Measurements from ENCODE around the gene PSORS1C2.

PSORS1C2 gene

DNA sequence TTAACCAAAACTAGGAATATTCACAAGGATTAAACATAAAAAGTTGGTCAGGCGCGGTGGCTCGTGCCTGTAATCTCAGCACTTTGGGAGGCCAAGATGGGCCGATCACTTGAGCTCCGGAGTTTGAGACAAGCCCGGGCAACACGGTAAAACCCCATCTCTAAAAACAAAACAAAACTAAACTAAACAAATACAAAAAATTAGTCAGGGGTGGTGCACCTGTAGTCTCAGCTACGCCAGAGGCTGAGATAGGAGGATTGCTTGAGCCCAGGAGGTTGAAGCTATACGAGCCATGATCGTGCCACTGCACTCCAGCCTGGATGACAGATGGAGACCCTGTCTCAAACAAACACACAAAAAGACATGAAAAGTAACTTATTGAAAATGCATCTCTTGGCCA, 3.2 kb downstream of the PSORS1C2 start:
- no peak for DNase-seq (ENCODE audit: low read depth, low spot score)
- Histone ChIP-seq H3K27ac (no peak overlapping the region), H3K36me3 (ENCODE audit: insufficient read depth, low read length) (no peaks in the 10 kb centered on the region), H3K4me3 (no peak overlapping the region), H3K9me3 (ENCODE audit: low read depth, low read length) (no peaks in the 10 kb centered on the region), H3K9ac (ENCODE audit: insufficient read length) (no peak overlapping the region)
- TF ChIP-seq POLR2AphosphoS5 (IDR thresholded peaks at IDR 0.05; ENCODE audit: borderline replicate concordance, low read depth, low read length) (no peak), FOXP2 (optimal IDR thresholded peaks at IDR 0.05; ENCODE audit: control extremely low read depth, extremely low read length, insufficient read depth) (no peak), EZH2 (IDR thresholded peaks at IDR 0.05) (no peak)

DNA sequence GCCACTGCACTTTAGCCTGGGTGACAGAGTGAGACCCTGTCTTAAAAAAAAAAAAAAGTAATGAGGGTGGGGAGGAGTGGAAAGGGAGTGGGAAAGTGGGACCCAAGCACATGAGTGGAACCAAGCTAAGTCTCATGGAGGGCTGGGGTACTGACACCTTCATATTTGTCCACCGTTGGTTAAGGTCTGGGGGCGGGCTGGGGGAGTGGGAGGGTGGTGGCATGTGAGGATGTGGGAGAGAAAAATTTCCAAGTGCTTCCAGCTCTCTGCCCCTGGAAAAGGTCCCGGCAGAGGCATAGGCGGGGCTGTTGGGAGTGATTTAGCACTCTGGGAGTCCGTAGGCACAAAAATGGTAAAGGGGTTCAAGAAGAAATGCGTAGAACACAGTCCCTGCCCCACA, 6.1 kb downstream of the PSORS1C2 start:
- H3K9me3 ChIP-seq (ENCODE audit: low read depth, low read length) = no peaks in the 10 kb centered on the region
- no peak for TF ChIP-seq FOXP2 (optimal IDR thresholded peaks at IDR 0.05; ENCODE audit: control extremely low read depth, extremely low read length, insufficient read depth)
- no peak for TF ChIP-seq POLR2AphosphoS5 (IDR thresholded peaks at IDR 0.05; ENCODE audit: borderline replicate concordance, low read depth, low read length)
- no peak for TF ChIP-seq EZH2 (IDR thresholded peaks at IDR 0.05)
- H3K27ac ChIP-seq = no peak overlapping the region
- no peaks in the 10 kb centered on the region for H3K36me3 ChIP-seq (ENCODE audit: insufficient read depth, low read length)
- no peak for DNase-seq (ENCODE audit: low read depth, low spot score)
- no peak overlapping the region for H3K9ac ChIP-seq (ENCODE audit: insufficient read length)
- H3K4me3 ChIP-seq = no peak overlapping the region

GRCh38 chr6:31131595-31131994, 7.3 kb downstream of the PSORS1C2 start:
- Histone ChIP-seq H3K36me3 (ENCODE audit: insufficient read depth, low read length) (no peaks in the 10 kb centered on the region), H3K9me3 (ENCODE audit: low read depth, low read length) (no peaks in the 10 kb centered on the region), H3K4me3 (no peak overlapping the region), H3K9ac (ENCODE audit: insufficient read length) (no peak overlapping the region), H3K27ac (no peak overlapping the region)
- no peak for DNase-seq (ENCODE audit: low read depth, low spot score)
- no peak for TF ChIP-seq EZH2 (IDR thresholded peaks at IDR 0.05)
- no peak for TF ChIP-seq POLR2AphosphoS5 (IDR thresholded peaks at IDR 0.05; ENCODE audit: borderline replicate concordance, low read depth, low read length)

DNA sequence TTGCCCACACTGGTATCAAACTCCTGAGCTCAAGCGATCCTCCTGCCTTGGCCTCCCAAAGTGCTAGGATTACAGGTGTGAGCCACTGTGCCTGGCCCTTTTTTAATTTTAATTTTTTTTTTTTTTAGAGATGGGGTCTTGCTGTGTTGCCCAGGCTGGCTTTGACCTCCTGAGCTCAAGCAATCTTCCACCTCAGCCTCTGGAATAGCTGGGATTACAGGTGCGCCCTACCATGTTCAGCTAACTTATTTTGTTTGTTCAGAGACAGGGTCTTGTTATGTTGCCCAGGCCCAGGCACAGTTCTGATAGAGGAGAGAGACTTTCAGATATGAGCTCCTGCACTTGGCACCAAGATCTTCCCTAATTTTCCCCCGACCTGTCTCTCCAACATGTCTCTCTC, 8.1 kb downstream of the PSORS1C2 start:
- Histone ChIP-seq H3K4me3 (no peak overlapping the region), H3K9me3 (ENCODE audit: low read depth, low read length) (no peaks in the 10 kb centered on the region), H3K9ac (ENCODE audit: insufficient read length) (no peak overlapping the region), H3K27ac (no peak overlapping the region), H3K36me3 (ENCODE audit: insufficient read depth, low read length) (no peaks in the 10 kb centered on the region)
- no peak for DNase-seq (ENCODE audit: low read depth, low spot score)
- TF ChIP-seq EZH2 (IDR thresholded peaks at IDR 0.05) (no peak), FOXP2 (optimal IDR thresholded peaks at IDR 0.05; ENCODE audit: control extremely low read depth, extremely low read length, insufficient read depth) (no peak), POLR2AphosphoS5 (IDR thresholded peaks at IDR 0.05; ENCODE audit: borderline replicate concordance, low read depth, low read length) (no peak)

DNA sequence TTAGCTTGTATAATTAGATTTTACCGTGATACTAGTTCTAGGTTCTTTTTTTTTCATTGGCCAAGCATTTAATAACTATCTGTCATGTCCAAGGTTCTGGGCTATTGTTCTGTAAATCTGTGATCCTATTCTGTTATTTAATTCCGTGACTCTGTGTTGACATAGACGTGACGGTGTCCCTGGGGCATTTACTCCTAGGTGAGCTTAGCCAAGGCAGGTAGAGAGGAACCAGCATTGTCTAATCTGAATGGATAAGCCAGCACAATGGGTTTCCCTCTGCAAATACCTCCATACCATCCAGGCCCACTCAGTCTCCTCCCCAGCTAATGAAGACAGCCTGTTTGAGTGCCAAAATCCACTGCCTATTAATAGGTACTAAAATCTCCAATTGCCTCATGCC, 9.7 kb downstream of the PSORS1C2 start:
- TF ChIP-seq POLR2AphosphoS5 (IDR thresholded peaks at IDR 0.05; ENCODE audit: borderline replicate concordance, low read depth, low read length) (no peak), EZH2 (IDR thresholded peaks at IDR 0.05) (no peak), FOXP2 (optimal IDR thresholded peaks at IDR 0.05; ENCODE audit: control extremely low read depth, extremely low read length, insufficient read depth) (no peak)
- Histone ChIP-seq H3K36me3 (ENCODE audit: insufficient read depth, low read length) (no peaks in the 10 kb centered on the region), H3K9ac (ENCODE audit: insufficient read length) (no peak overlapping the region), H3K4me3 (no peak overlapping the region), H3K9me3 (ENCODE audit: low read depth, low read length) (no peaks in the 10 kb centered on the region), H3K27ac (no peak overlapping the region)
- no peak for DNase-seq (ENCODE audit: low read depth, low spot score)

DNA sequence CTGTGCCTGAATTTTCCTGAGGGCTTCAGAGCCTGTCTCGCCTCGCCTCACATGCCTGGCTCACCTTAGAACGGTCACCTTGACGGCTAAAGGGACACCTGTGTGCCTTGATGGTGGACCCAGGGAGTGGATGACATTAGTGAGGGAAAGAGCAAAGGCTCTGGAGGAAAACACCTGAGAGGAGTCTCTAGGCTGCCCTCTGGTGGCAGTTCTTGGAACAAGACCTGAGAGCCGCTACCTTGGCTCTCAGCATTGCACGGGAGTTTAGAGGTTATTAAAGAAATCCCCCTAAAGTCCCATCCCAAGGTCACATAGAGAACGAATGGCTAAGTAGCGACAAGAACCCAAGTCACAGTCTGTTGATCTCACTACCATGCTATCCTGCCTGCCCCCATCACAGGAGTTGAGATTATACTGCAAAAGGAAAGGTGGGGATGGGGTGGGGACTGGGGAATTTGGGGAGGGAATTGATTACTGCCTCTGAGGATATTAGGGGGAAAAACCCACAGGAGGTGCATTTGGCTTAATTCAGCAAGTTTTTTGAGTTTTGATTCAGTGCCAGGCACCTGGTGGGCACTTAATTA, 10.7 kb downstream of the PSORS1C2 start:
- Histone ChIP-seq H3K4me3 (no peak overlapping the region), H3K27ac (no peak overlapping the region), H3K9me3 (ENCODE audit: low read depth, low read length) (no peaks in the 10 kb centered on the region), H3K36me3 (ENCODE audit: insufficient read depth, low read length) (no peaks in the 10 kb centered on the region), H3K9ac (ENCODE audit: insufficient read length) (no peak overlapping the region)
- DNase-seq (ENCODE audit: low read depth, low spot score) = no peak
- TF ChIP-seq FOXP2 (optimal IDR thresholded peaks at IDR 0.05; ENCODE audit: control extremely low read depth, extremely low read length, insufficient read depth) (no peak), EZH2 (IDR thresholded peaks at IDR 0.05) (no peak), POLR2AphosphoS5 (IDR thresholded peaks at IDR 0.05; ENCODE audit: borderline replicate concordance, low read depth, low read length) (no peak)

DNA sequence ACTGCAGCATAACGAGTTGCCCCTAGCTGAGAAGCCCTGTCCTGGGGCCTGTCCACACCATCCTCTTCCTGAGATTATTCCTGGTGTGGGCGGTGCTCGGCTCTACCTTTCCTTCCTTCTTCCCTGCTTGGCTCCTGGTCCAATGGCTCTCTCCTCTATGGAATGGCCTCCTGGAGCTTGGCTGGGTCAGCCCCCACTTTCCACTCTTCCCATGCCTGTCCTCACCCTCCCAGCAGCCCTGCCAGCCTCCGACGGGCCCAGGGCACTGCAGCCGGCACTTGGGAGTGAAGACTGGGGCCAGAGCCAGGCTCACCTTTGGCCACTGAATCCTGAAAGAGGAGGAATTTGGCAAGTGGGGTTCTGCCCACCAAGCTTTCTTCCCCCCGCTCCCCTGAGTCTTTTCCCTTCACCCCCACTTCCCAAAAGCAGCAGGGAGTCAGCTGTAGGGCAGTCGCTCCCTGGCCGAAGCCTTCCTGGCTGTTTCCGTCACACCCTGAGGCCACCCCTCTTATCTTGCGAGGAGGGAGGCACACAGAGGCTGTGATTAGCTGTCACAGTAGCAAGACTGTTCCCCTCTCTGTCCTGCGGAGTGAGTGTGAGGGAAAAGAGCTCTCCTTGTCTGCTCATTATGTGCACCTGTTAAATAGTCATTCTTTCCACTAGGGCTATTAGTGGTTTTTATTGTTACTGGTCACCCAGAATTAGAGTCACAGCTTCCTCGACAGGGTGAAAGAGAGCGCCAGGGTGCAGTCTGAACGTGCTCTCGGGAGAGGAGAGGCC, 12.3 kb downstream of the PSORS1C2 start:
- Histone ChIP-seq H3K9ac (ENCODE audit: insufficient read length) (no peak overlapping the region), H3K4me3 (no peak overlapping the region), H3K36me3 (ENCODE audit: insufficient read depth, low read length) (no peaks in the 10 kb centered on the region), H3K27ac (no peak overlapping the region), H3K9me3 (ENCODE audit: low read depth, low read length) (no peaks in the 10 kb centered on the region)
- DNase-seq (ENCODE audit: low read depth, low spot score) = no peak
- TF ChIP-seq POLR2AphosphoS5 (IDR thresholded peaks at IDR 0.05; ENCODE audit: borderline replicate concordance, low read depth, low read length) = no peak
- no peak for TF ChIP-seq EZH2 (IDR thresholded peaks at IDR 0.05)
- no peak for TF ChIP-seq FOXP2 (optimal IDR thresholded peaks at IDR 0.05; ENCODE audit: control extremely low read depth, extremely low read length, insufficient read depth)

- Histone ChIP-seq H3K4me3 (no peak overlapping the region), H3K9me3 (ENCODE audit: low read depth, low read length) (no peaks in the 10 kb centered on the region), H3K9ac (ENCODE audit: insufficient read length) (no peak overlapping the region), H3K36me3 (ENCODE audit: insufficient read depth, low read length) (no peaks in the 10 kb centered on the region), H3K27ac (no peak overlapping the region)
- TF ChIP-seq POLR2AphosphoS5 (IDR thresholded peaks at IDR 0.05; ENCODE audit: borderline replicate concordance, low read depth, low read length) = no peak
- no peak for TF ChIP-seq FOXP2 (optimal IDR thresholded peaks at IDR 0.05; ENCODE audit: control extremely low read depth, extremely low read length, insufficient read depth)
- TF ChIP-seq EZH2 (IDR thresholded peaks at IDR 0.05) = no peak
- DNase-seq (ENCODE audit: low read depth, low spot score) = no peak
These were observed 13.1 kb downstream of the PSORS1C2 start for GRCh38 chr6:31125586-31126363.
